ENCODE results near the gene MVB12B. TPM values are rescaled to one million over a fixed set of nuclear protein-coding genes. Genes with fewer than 3 reads are reported as not detected.

Gene MVB12B
- total RNA-seq, 1 donor from 2014 or later, result 28.5 TPM

- FAIRE-seq, result no peak
- DNase-seq (ENCODE audit: low spot score in 2 of 2), result no peak
Observed at GRCh38 chr9:126496781-126497659, 170.4 kb downstream of the MVB12B start.

DNA sequence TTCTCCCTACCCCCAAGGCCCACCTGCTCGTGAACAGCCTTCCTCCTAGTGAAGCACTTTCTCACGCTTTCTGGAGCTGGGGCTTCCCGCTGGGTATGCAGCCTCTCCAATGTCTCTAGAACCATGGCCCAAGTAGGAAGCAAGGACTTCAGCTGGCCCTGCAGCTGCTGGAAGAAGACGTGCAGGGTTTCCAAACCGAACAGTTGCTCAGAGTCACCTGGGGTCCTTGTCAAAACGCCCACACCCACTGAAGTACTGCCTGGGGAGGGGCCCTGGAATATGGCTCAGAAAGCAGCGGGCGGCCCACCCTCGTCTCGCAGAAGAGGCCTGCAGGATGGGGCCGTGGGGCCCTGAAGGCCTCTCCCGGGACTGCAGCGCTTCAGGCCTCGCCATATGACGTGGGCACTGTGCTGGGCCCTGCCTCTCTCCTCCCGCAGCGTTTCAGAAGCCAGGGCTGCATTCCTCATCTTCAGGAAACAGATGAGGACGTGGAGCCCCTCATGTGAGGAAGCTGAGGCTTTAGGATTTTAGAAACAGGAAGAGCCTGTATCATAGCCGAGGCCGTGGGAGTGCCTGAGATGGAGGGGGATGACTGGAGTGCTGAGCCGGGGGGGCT is 171.1 kb downstream of the MVB12B start:
- DNase-seq (ENCODE audit: low spot score in 2 of 2), result no peak
- FAIRE-seq, result no peak

DNA sequence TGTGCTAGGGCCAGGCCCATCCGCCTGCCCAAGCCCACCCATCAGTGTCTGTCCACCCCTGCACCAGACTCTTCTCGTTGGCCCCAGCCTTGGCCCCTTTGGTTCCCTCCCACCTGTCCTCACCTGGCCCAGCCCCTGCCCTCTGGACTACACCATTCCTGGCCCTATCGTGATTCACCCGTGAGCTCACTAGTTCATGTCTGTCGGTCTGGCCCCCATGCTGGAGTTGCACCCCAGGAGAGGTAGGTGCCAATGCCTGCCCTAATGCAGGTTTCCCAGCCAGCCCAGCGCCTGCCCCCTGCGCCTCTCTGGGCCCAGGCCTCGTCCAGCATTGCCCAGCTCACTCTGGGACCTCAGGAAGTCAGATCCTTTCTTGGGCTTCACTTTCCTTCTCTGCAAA is 171.7 kb downstream of the MVB12B start:
- FAIRE-seq (no peak), DNase-seq (ENCODE audit: low spot score in 2 of 2) (no peak)

DNA sequence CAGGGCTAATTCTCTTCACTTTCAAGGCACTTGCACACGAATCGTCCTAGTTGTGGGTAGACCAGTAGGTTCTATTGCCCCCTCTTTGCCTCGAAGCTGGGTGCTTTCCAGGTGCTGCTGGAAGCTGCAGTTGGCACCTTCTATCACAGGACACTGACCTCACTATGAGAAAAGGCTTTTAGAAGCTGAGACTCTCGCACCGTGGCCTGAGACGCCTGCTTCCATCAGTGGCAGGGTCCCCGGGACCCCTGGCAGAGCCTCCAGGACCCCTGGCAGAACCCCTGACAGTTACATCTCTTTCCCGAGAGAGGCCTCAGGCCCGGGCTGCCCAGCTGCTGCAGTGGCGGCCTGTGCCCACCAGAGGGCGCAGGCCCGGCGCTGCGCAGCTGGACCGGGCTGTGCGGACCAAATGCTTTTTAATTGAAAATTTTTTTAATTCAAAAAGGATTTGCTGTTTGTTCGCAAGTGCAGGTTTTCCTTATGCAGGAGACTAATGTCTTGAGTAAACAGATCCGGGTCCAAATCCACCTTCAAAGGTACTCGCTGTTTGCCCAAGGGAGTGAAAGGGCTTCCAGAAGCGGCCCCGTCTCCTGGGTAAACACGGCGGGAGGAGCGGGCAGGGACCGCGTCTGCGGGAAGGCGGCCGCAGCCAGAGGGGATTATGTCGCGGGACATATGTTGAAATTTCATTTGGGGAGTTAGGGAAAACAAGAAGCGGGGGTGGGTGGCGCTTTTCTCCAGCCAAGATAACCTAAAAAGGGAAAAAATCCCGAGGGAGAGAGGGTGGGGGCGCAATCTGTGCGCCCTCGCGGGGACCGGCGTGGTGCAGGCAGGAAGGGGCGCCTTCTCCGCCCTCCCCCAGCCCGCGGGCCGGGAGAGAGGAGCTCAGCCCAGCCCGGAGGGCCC is 172.6 kb downstream of the MVB12B start:
- peak in 1 of 2 donors; percentile 62 for DNase-seq (ENCODE audit: low spot score in 2 of 2)
- FAIRE-seq, result no peak

GRCh38 chr9:126499911-126500599 is 173.4 kb downstream of the MVB12B start:
- DNase-seq (ENCODE audit: low spot score in 2 of 2), result no peak
- no peak for FAIRE-seq

DNA sequence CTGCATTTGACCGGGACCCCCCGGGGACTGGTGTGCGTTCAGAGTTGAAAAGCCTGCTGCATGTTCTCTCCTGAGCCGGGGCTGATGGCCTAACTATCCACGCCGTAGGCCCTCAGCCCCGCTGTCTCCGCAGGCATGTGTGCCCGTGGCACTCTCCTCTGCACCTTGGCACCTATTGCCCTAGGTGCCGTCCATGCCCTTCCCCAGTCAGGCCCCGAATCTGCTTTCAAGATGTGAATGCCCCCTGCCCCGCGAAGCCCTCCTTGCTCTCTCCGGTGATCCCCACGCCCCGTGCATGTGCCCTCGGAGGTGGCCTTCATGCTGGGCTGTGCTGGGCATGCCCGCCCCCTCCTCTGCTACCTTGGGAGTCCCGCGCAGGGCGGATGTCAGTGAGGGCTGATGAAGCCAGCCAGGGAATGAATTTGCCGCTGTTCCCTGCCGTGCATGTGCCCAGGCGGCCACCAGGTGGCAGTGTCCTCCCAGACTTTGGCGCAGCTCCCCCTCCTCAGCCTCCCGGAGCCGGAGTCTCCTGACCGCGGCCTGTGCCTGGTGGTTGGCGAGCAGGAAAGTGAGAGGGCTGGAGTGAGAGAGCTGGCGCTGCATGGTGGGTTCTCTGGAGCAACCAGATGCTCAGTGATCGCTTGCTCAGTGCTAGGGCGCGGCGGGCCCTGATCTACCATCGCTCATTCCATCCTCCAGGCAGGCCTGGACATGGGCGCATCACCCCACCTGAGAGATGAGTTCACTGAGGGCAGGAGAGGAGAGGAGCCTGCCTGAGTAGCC is 174.2 kb downstream of the MVB12B start:
- DNase-seq (ENCODE audit: low spot score in 2 of 2), result peak; percentile 87 to 91
- FAIRE-seq, result no peak

DNA sequence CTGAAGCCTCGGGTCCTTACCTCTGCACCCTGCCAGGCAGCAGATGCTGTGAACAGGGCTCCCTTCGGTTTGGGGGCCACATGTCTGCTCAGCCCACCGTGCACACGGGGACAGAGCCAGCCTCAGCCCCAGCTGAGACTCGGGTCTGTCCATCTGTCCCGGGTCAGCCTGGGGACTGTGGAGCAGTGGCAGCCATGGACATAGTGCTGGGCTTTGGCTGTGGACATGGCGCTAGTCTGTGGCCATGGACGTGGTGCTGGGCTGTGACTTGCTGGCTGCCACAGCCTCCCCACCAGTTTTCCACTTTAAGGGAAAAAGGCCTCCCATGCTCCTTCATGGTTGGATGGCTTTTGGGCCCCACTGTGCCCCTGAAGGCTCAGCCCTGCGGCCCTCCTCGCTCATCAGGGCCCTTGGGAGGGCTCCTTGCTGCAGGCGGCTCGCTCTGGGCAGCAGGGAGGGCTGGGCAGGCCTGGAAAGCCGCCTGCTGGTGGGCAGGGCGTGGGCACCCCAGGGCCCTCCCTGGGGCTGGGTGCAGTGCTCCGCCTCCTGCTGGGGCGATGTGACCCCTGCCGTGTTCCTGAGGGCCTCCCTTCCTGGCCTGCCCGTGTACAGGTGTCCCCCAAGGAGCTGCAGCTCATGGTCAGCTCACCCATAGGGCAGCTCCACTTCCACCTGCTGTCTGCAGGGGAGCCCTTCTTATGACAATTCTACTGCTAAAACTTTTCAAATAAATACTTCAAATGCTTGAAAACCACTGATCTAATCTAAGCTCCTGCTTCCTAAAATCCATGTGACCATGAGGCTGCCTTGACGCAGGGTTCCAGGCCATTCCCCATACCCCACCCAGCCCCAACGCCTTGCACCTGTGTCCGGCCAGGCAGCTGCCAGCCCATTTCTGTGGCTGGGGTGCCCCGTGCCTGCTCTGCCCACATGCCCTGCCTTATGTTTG is 175.0 kb downstream of the MVB12B start:
- FAIRE-seq (no peak), DNase-seq (ENCODE audit: low spot score in 2 of 2) (no peak)

DNA sequence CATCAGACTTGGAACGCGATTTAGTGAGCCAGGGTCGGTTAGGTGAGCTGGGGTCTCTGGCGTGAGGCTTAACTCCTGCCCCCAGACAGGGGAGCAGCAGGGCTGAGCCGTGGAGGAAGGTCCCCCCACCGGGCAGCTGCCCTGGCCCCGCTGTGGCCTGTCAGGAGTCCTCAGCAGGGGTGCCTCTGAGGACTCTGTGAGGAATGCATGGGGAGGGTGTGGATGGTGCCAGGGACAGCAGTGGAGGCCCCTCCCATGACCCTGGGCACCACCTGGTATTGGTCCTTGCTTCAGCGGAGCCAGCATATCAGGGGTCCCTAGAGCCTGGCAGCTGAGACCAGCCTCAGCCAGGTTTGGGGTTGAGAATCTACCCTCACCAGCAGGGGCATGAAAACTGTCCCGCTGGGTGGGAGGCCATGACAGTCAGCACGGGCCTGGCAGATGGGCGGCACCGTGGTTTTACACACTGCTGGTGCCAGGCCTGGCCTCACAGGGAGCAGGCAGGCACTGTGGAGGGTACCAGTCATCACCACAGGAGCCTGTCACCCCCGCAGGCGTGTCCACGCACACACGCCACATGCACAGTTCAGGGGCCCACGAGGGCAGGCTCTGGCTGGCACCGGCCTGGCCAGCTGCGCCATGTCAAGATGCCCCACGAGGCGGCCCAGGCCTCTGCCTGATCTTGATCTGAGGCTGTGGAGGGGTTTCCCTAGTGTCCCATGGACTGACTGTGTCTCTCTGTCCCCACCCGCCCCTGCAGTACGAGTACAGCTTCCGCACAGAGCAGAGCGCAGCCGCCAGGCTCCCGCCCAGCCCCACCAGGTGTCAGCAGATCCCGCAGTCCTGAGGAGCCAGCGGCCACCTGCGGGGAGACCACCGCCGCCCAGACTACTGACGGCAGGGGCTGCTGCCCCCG is 176.0 kb downstream of the MVB12B start:
- no peak for DNase-seq (ENCODE audit: low spot score in 2 of 2)
- no peak for FAIRE-seq

DNA sequence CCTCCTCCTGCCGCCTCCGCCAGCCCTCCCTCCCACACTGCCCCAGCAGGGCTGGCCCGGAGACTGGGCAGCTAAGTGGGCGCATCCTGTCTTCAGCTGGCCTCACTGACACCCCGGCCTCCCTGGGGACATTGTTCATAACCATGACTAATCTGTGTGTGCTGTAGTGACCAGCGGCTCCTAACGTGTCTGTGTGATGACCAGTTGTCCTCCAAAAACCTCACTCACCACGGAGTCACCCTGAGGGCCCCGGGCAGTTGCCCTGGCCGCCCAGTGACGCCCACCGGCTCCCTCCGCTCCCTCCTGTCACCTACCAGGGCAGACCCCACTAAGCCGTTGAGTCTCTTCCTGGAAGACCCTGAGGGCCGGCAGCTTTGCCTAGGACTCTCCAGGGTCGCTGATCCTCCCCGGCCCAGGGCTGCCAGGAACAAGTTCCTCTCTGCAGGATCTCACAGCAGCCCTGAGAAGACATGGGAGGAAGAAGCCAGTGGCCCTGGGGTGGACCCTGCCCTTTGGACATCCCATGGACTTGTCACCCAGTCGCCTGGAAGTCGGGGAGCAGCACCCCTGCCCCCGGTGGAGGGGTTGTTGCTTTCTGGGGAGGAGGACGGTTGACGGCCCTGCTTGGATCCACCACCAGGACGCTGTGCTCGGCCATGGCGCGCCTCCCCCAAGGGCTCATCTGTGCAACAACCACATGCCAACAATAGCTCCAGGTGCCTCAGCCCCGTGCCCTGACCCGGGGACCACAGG is 176.9 kb downstream of the MVB12B start:
- FAIRE-seq, result no peak
- DNase-seq (ENCODE audit: low spot score in 2 of 2), result no peak

GRCh38 chr9:126504086-126504976 is 177.7 kb downstream of the MVB12B start:
- DNase-seq (ENCODE audit: low spot score in 2 of 2) (no peak), FAIRE-seq (no peak)

GRCh38 chr9:126504977-126505455 is 178.4 kb downstream of the MVB12B start:
- no peak for FAIRE-seq
- no peak for DNase-seq (ENCODE audit: low spot score in 2 of 2)

DNA sequence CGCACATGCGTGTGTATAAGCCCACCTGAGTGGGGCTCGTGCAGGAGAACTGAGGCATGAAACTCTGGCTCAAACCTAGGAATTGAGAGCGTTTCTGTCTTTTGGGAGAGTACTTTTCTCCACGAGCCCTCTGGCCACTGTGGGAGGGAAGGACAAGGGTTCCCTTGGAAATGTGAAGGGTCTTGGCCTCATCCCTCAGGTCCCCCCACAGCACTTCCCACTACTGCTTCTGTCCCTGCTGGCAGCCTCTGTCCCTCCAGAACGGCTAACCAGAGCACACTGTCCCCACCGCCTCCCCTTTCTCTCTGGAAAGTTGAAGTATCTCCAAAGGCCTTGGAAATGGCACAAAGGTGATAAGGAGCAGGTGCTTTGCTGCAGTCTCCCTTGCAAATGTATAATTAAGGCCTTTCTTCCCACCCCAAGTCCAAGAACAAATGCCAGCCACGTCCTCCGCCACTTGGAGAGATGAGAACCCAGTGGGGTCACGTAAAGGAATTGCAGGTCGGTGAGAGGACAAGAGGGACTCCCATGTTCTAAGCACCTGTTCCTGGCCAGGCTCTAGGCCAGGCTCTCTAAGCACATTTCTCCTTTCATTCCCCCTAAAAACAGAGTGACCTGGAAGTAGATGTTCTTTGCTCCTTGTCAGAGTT is 179.2 kb downstream of the MVB12B start:
- FAIRE-seq (no peak), DNase-seq (ENCODE audit: low spot score in 2 of 2) (no peak)

DNA sequence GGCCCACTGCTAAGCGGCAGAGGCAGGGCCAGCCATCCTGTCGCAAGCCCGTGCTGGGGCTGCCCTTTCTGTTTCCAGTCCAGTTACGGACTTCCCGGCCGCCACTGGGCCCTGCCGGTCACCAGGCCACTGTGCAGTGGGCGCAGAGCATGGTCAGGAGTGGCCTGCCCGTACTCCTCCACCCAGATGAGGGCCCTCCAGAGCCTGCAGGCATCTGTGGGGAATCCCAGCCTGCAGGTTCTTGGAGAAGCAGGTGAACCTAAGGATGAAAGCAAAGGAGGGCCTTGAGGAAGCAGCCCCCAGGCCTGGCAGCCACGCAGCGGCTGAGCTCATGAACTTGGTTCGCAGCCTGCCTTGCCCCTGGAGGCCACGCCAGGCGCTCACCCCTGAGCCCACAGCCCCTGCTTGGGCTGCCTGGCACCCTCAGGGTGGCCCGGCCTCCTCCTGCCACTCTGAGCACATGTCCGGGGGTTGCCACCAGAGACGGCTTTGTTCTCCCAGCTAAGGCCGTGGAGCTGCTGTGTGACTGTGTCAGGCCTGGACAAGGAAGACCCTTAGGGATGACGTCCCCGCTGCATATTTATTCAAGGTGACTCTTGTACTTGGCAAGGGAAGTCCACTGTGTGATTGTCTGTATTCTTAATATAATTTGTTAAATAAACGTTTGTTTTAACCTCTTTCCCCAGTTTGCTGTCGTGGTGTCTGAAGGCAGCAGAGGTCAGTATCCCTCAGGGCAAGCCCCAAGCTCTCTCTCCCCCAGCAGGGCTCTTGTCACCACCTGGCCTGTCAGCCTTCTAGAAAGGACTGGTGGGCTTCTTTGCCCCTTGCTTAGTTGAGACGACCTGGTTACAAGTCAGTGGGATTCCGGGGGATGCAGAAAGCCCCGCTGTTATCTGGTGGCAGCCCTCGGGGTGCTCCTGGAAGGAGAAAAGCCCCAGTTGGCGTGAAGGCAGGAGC is 180.0 kb downstream of the MVB12B start:
- DNase-seq (ENCODE audit: low spot score in 2 of 2) (no peak), FAIRE-seq (no peak)

Measured in frontal cortex (tissue), 4 donors.